DMS 273 (cell line): ENCODE measurements around the gene LDB3.
"Not testable (repeated sequence)": the region's sequence is repeated elsewhere in the genome, so short reads cannot be mapped to it uniquely, and the experiment has no call there.

Source experiments
- DNase-seq: peaks from one replicate; lab custom pipeline; 2025; ENCODE audit not compliant: unreplicated experiment; lab: John Stamatoyannopoulos, UW

LDB3 gene

GRCh38 chr10:86725980-86726676 lies 57.8 kb downstream of the LDB3 start:
- DNase-seq = no peak

DNA sequence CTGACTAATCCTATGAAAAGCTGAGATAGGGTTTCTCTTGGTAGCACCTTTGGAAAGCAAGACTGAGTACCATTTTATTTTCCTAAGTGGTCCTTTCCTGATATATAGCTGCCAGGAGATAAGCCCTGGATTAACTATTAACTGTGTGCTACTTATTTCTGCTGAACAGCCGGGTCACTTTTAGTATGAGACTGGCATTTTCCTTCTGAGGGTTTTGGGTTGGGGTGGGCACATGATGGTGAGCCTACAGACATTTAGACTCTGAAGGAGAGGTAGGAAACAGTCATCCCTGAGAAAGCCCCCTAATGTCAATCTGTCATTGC lies 58.3 kb downstream of the LDB3 start:
- no peak for DNase-seq

GRCh38 chr10:86727470-86727869 lies 59.2 kb downstream of the LDB3 start:
- no peak for DNase-seq

DNA sequence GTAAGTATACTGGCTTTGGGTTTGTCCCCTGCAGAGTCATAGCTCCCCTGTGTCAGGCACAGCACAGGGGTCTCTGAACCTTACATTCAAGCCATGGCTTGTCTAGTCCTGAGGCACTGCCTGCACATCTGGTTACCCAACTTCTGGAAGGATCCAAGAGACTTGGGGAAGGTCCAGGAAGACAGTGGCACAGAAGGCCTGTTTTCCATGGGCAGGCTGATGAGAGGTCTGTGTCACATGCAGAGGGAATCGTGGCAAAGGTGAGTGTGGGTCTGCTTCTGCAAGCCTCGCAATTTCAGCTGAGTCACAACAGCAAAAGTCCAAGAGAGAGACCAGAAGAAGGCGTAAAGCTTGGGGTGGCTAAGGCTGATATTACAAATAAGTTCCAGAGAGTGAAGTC lies 59.7 kb downstream of the LDB3 start:
- DNase-seq = no peak

DNA sequence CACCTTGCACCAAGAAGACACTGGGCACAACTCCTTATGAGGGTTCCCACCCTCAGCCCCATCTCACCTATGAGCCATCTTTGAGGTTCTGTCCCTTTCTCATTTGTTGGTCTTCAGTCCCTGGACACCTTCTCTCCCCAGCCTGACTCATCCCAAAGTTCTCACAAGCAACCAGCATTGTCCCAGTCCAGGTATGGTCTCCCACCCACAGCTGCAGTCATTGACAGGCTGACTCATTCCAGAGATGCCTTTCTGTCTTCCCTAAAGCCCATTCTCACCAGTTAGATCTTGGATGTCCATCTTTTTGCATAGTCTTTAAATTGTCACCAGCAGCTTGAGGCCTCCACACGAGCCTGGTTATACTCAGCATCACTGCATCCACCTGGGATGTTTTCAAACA lies 61.4 kb downstream of the LDB3 start:
- no peak for DNase-seq

DNA sequence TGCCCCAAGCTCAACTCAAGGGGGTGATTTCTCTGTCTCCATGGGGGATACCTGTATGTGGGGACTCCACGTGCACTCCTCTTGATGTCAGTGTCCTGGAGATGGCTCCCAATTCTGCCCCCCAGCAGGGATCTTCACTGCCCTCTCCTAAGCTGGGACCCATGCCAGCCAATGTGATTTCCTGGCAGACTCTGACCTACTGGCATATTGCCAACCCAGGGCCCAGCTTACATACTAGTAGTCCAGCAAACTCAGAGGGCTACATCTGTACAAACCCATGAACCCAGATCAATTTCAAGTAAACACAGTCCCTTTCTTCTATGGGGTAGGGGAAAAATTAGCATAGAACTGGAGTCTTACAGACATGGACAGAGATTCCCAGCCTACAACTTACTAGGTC lies 61.9 kb downstream of the LDB3 start:
- DNase-seq = peak; percentile 92

DNA sequence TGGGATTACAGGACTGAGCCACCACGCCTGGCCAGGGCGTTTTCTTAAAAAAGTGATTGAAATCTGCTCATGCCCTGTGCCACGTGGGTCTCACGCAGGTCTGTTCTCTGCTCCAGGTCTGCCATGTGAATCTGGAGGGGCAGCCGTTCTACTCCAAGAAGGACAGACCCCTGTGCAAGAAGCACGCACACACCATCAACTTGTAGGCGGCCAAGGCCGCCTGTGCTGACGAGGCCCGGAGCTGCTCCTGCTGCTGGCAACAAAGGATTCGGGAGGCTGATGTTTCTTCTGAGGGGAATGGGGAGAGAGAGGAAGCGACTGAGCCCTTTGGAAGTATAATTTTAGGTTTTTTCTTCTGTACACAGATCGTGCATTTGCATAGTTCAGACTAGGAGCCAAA lies 64.5 kb downstream of the LDB3 start:
- DNase-seq = no peak

GRCh38 chr10:86733260-86733671 lies 65.0 kb downstream of the LDB3 start:
- DNase-seq = no peak

DNA sequence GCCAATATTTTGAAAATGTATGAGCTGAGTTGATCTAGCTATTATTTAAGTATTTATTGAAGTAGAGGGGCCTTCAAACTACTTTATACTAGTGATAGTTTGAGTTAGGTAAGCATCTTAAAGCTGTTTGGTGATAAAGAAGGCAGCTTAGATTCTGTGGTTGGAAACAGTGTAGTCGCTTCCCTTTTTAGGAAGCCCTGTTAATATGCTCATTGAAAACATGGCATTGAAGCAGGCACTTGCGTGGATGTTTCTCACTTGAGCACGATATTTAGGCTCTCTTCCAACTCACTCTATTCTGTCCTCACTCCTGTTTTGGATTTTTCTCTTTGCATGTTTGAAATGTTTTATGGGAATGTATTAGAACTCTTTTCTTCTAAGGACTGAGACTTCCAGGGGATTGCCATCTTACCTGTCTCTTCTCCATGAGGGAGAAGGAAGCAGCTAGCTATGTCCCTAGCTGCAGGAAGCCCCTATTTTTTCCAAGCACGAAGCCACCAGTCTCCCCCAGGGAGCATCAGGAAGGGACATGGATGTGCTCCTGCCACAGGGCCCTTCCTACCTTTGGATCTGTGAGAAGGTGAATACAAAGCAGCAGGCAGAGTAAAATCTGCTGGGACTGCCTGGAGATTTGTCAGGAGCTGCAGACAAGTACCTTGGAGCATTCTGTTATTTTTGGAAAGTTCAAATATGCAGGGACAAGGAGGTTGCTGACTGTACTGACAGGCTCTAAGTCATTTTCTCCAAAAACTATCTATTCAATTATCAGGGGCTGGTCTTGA lies 66.1 kb downstream of the LDB3 start:
- DNase-seq = no peak

DNA sequence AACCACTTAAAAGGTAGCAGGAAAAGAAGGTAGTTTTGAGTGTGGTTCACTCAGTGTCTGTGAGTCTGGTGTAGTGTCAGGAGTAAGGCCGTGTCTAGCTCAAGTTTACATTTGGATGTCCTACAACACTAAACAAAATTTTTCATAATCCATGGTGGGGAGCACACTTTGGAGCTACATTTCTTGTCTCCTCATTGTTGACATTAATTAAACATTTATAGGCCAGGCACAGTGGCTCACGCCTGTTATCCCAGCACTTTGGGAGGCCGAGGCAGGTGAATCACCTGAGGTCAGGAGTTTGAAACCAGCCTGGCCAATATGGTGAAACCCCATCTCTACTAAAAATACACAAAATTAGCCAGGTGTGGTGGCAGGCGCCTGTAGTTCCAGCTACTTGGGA lies 67.0 kb downstream of the LDB3 start:
- not testable (repeated sequence) for DNase-seq

DNA sequence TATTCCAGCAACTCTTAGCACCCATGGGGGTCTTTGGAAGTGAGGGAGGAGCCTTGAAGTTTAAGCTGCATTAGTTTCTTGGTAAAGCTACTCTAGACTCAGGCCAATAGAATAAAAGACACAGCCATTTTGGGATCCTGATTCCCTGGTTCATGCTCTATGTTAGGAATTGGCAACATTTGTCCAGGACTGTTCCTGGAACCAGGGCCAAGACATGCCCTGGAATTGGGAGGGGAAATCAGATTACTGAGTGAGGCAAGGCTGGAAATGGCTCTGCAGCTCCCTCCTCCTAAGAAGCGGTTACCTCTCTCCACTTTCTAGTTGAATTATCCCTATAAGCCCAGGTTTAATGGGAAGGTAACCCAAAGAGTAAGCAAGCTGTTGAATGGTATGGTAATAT lies 73.9 kb downstream of the LDB3 start:
- DNase-seq = no peak

DNA sequence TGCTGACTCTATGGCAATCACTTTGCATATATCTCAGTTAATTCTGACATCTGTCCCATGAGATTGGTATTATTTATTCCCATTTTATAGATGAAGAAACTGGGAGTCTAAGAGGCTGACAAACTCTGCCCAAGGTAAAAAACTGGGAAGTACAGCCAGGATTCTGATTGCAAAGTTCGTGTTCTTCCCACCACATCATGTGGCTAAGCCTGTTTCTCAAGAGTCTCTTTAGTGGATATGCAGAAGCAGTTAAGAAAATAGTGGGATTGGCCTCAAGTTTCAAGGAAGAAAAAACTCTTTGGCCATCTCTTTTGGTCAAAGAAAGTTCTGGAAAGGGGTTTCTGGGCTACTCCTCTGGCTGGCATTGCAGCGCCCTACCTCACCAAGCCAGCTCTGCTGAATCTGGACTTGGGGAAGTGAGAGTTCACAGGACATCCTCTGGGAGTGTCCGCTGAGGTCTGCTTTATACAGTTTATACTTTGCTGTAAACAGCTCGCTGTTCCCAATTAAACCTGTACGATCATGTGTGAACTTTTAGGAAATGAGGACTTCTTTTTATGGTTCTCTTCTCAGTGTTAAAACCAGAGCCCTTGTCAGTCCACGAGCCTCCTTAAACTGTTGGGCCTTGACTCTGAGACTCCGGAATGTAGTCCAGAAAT lies 75.9 kb downstream of the LDB3 start:
- DNase-seq = no peak

DNA sequence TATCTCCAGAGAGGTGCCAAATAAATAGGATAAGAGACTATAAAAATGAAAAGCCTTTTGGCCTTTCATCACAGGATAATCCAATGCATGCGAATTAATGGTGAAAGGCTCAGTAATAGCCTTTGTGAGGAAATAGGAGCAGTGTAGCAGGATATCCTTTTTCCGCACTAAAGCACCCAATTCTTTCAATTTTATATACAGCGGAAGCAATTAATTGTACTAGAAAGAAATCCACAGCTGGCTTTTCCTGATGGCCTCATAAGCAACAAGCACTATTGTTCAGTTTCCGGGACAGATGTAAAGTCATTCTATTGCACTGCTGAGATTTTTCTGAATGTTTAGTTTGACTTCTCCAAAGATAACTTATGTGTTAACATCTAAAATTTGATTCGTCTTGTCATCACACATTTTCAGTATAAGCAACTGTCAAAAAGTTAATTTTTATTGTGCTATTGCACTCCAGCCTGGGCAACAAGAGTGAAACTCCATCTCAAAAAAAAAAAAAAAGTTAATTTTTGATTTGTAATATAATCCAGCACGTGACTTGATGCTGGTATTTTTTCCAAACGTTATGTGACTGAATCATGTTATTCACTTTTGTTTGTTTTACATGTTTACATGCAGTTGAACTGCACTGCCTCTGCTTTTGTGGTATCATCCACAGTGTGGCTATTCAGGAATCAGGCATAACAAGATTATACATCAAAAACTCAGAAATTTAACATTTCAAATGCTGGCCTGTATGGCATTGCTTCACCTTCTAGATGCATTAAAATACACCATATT lies 79.7 kb downstream of the LDB3 start:
- DNase-seq = no peak

- no peak for DNase-seq
Observed at GRCh38 chr10:86749854-86750253, 81.5 kb downstream of the LDB3 start.

DNA sequence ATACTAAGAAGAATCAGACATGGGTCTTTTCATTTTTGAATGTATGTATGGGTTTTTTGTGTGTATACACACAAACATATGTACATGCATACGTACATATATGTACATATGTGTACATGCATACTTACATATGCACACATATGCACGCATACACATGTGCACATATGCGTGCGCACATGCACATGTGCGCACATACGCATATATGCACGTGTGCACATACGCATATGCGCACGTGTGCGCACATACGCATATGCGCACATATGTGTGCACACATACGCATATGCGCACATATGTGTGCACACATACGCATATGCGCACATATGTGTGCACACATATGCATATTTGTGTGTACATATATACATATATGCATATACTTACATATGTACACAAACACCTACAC lies 83.2 kb downstream of the LDB3 start:
- no peak for DNase-seq

GRCh38 chr10:86752311-86752710 lies 84.0 kb downstream of the LDB3 start:
- DNase-seq = no peak

- DNase-seq = no peak
Observed at GRCh38 chr10:86753051-86753450, 84.7 kb downstream of the LDB3 start.

GRCh38 chr10:86753638-86754434 lies 85.5 kb downstream of the LDB3 start:
- peak; percentile 73 for DNase-seq

GRCh38 chr10:86755454-86755739 lies 87.1 kb downstream of the LDB3 start:
- DNase-seq = no peak

GRCh38 chr10:86755740-86756510 lies 87.6 kb downstream of the LDB3 start:
- peak; percentile 96 for DNase-seq
